Activated naive CD8-positive, alpha-beta T cell treated with anti-CD3 and anti-CD28 coated beads for 36 hours (primary cell): Measurements from ENCODE around the gene TOPBP1. TPM values are rescaled to one million over a fixed set of nuclear protein-coding genes. Genes with fewer than 3 reads are reported as not detected.

ENCODE experiments used
- DNase-seq: peaks from one replicate; pipeline ENCODE4 v3.0.0; 2021
- H3K27ac Mint-ChIP-seq: one replicate; pipeline ENCODE4 v1.8.0; 2022; ENCODE audit warnings: mild to moderate bottlenecking, moderate library complexity, mixed read lengths
- H3K27me3 Mint-ChIP-seq: one replicate; pipeline ENCODE4 v1.8.0; 2022; ENCODE audit warnings: mild to moderate bottlenecking, mixed read lengths
- H3K36me3 Mint-ChIP-seq: one replicate; pipeline ENCODE4 v1.8.0; 2021; ENCODE audit warnings: mild to moderate bottlenecking, mixed read lengths
- H3K4me1 Mint-ChIP-seq: one replicate; pipeline ENCODE4 v1.8.0; 2021; ENCODE audit warnings: mixed read lengths
- H3K4me3 Mint-ChIP-seq: one replicate; pipeline ENCODE4 v1.8.0; 2022; ENCODE audit warnings: mild to moderate bottlenecking, moderate library complexity, mixed read lengths
- H3K9me3 Mint-ChIP-seq: one replicate; pipeline ENCODE4 v1.8.0; 2022; ENCODE audit warnings: mixed read lengths
- total RNA-seq, 2 experiments: library from RNA; stranded (reverse); gene quantifications; one replicate each; pipeline ENCODE4 v1.2.3, GENCODE V29; 2021

Gene TOPBP1
- total RNA-seq, 2 experiments from 2014 or later, result 82.3 to 84.4 TPM

DNA sequence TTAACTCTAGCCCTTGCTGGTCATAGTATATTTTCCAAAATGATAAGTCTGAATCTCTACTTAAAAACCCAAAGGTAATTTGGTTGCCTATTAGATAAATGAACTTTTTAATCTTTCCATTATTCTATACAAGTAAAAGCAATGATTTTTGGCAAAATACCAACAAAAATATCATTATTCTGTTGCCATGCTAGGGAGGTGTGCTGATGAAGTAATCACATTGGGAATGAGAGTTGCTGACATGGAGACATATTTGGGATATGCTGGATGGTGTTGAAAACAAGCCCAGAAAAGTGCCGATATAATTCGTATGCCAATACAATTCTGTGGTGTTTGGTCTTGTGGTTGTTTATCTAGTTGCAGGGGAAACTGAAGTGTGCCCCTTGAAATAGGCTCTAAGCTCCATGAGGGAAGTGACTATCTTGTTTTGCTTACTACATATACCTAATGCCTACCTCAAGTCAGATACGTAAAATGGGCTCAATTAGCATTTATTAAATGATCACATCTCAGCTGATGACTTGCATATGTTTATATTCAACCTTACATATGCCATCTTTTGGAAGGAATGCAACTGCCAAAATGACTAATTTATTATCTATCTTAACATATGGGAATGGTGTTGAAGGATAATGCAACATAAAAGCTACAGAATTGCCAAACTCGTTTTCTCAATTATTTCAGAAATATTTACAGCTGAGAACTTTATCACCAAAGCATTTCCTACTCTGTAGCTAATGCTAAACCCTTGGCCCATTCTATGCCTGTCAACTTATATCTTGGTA lies 5.8 kb downstream of the TOPBP1 start:
- no peaks in the 10 kb centered on the region for H3K27me3 Mint-ChIP-seq
- H3K36me3 Mint-ChIP-seq, result peaks cover 40% of the 10 kb centered on the region
- H3K4me3 Mint-ChIP-seq, result no peak overlapping the region
- H3K9me3 Mint-ChIP-seq, result no peaks in the 10 kb centered on the region
- peaks cover 20% of the 10 kb centered on the region for H3K4me1 Mint-ChIP-seq
- no peak overlapping the region for H3K27ac Mint-ChIP-seq
- DNase-seq, result no peak

DNA sequence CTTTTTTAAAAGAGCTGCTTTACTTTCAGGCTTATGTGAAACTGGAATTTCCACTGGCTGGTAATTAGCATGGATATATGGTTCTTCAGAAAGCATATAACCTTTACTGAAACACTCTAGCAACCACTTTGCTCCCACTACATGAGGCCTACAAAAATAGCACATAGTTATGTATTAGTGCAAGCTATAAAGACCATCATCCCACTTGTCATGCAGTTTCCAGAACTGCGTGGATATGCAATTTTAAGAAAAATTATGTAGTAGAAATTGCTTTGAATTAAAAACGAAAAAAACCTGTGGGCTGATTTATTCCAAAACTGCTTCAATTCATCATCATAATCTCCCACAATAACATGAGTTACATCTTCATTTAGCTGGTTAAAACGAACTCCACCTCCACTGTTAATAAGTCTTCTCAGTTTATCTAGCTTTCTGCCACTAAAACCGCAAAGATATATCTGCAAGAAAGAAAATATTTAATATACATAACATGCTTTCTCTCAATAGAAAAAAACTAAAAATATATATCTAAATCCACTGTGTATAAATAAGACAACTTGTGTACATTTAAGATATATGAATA lies 12.2 kb downstream of the TOPBP1 start:
- Mint-ChIP-seq H3K27ac (no peak overlapping the region), H3K27me3 (no peaks in the 10 kb centered on the region), H3K9me3 (no peaks in the 10 kb centered on the region), H3K36me3 (peaks cover 25% of the 10 kb centered on the region), H3K4me3 (no peak overlapping the region), H3K4me1 (peaks cover 6% of the 10 kb centered on the region)
- no peak for DNase-seq

DNA sequence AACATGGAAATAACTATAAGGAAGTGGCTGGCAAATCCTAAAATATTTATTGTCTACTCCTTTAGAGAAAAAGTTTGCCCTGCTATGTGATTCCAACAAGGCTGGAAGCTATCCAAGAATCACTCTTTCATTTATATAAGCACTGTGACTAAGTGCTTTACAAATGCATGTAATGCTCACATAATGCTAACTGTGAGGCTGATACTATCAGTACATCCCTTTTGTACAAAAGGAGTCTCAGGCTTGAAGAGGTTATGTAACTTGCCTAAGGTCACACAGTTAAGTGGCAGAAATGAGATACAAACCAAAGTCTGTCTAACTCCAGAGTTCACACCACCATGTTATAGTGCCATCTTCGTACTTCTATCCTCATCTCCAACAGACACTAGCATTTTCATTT lies 17.0 kb downstream of the TOPBP1 start:
- no peak for DNase-seq
- no peaks in the 10 kb centered on the region for H3K9me3 Mint-ChIP-seq
- peaks cover 50% of the 10 kb centered on the region for H3K36me3 Mint-ChIP-seq
- H3K27me3 Mint-ChIP-seq, result no peaks in the 10 kb centered on the region
- no peak overlapping the region for H3K4me3 Mint-ChIP-seq
- H3K4me1 Mint-ChIP-seq, result peaks cover 4% of the 10 kb centered on the region
- H3K27ac Mint-ChIP-seq, result no peak overlapping the region

DNA sequence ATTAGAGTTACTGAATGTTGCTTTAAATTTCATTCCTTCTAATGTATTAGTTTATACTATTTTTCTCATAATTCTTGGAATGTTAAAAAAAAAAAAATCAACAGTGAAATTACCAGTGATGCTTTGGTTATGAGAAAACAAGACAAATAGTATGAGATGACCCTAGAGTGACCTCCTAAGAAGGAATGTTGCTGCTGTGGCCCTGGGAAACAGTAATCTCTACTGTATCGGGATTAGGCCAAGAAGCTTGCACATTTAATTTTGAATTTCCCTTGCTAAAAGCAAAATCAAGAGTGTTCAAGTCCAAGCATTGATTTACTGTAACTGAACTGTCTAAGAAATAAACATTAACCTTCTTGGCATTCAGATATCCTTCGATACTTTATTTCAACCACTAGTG lies 18.1 kb downstream of the TOPBP1 start:
- H3K4me3 Mint-ChIP-seq, result no peak overlapping the region
- no peaks in the 10 kb centered on the region for H3K4me1 Mint-ChIP-seq
- H3K9me3 Mint-ChIP-seq, result no peaks in the 10 kb centered on the region
- DNase-seq, result no peak
- H3K27me3 Mint-ChIP-seq, result no peaks in the 10 kb centered on the region
- no peak overlapping the region for H3K27ac Mint-ChIP-seq
- H3K36me3 Mint-ChIP-seq, result peaks cover 56% of the 10 kb centered on the region

DNA sequence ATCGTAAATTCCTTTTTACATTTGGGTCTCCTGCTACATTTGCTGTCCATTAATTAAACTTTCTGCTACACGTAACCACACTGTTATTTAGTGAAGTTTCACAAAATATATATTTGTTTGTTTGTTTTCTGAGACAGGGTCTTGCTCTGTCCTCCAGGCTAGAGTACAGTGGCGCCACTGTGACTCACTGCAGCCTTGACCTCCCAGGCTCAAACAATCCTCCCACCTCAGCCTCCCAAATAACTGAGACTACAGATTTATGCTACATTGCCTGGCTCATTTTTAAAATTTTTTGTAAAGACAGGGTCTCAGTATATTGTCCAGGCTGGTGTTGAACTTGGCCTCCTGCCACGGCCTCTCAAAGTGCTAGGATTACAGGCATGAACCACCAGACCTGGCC lies 20.5 kb downstream of the TOPBP1 start:
- H3K27me3 Mint-ChIP-seq, result no peaks in the 10 kb centered on the region
- no peak overlapping the region for H3K27ac Mint-ChIP-seq
- H3K9me3 Mint-ChIP-seq, result no peaks in the 10 kb centered on the region
- DNase-seq, result no peak
- H3K4me1 Mint-ChIP-seq, result no peaks in the 10 kb centered on the region
- H3K36me3 Mint-ChIP-seq, result peaks cover 53% of the 10 kb centered on the region
- H3K4me3 Mint-ChIP-seq, result no peak overlapping the region

DNA sequence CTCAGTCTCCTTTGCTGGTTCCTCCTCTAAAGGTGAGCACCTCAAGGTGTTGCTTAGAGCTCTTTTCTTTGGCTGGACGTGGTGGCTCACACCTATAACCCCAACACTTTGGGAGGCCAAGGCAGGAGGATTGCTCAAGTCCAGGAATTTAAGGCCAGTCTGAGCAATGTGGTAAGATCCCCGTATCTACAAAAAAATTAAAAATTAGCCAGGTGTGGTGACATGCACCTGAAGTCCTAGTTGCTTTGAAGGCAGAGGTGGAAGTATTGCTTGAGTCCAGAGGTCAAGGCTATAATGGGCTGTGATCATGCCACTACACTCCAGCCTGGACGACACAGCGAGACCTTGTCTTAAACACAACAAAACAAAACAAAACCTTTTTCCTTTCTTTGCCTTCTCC lies 28.3 kb downstream of the TOPBP1 start:
- Mint-ChIP-seq H3K4me1 (peaks cover 5% of the 10 kb centered on the region), H3K4me3 (no peak overlapping the region), H3K9me3 (no peaks in the 10 kb centered on the region), H3K27ac (no peak overlapping the region), H3K27me3 (no peaks in the 10 kb centered on the region), H3K36me3 (peaks cover 45% of the 10 kb centered on the region)
- DNase-seq, result no peak

DNA sequence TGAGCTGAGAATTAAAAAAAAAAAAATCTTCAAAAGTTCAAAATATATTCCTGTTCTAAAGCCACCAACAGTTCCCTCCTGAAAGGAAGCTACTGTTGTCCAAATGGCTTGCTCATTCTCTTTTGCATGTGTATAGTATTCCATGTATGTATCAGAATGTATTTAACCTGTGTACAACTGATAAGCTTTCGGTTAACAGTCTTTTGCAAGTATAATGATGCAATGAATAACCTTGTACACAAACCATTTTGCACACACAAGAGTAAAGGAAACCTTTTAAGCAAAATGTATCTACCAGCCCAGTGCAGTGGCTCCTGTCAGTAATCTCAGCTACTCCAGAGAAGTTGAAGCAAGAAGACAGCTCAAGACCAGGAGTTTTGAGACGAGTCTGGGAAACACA lies 32.6 kb downstream of the TOPBP1 start:
- no peak overlapping the region for H3K4me3 Mint-ChIP-seq
- no peaks in the 10 kb centered on the region for H3K27me3 Mint-ChIP-seq
- H3K4me1 Mint-ChIP-seq, result peaks cover 6% of the 10 kb centered on the region
- H3K27ac Mint-ChIP-seq, result no peak overlapping the region
- DNase-seq, result no peak
- no peaks in the 10 kb centered on the region for H3K9me3 Mint-ChIP-seq
- peaks cover 39% of the 10 kb centered on the region for H3K36me3 Mint-ChIP-seq

DNA sequence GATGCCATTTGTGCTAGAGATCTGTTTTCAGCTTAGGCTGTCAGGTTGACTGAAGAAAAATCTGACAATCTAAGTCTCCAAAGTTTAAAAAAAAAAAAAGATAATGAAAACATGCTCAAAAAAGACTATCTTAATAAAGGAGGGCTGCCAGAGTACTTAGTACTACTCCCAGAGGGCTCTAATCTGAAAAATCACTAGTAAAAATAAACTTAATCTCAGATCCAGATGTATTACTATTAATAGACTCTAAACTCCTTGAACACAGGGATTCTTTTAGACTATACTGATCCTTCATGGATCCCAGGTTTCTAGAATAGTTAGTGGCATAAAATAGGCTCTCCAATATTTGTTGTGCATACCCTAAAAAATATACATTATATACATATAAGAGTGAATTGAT lies 34.0 kb downstream of the TOPBP1 start:
- peaks cover 31% of the 10 kb centered on the region for H3K36me3 Mint-ChIP-seq

DNA sequence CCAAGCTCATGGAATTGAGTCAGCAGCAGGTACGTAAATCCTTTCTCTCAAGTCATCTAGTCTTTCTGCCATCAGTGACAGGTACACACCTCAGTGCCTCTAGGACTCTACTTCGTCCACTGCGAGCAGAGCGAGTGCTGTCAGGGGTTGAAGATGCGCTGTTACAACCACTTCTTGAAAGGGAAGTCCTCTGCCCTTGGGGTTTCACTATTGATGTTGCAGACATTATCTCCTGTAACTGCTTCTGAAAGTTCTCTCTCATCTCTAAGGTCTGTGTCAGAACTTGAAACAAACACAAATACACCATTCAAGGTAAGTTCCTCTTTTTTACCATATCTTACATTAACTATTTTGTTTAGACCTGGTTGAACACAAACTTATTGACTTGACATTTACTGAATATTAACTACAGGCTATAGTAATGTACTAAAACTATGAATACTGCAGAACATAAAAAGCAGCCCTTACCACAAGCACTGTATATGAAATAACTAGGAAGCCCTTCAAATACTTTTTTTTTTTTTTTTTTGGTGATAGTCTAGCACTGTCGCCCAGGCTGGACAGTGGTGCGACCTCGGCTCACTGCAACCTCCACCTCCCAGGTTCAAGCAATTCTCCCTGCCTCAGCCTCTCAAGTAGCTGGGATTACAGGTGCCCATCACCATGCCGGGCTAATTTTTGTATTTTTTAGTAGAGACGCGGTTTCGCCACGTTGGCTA lies 41.5 kb downstream of the TOPBP1 start:
- Mint-ChIP-seq H3K4me1 (peaks cover 1% of the 10 kb centered on the region), H3K27ac (no peak overlapping the region), H3K9me3 (no peaks in the 10 kb centered on the region), H3K36me3 (peaks cover 39% of the 10 kb centered on the region), H3K4me3 (no peak overlapping the region), H3K27me3 (no peaks in the 10 kb centered on the region)
- DNase-seq, result no peak

More for the DNA sequence above, 34.0 kb downstream of the TOPBP1 start:
- Mint-ChIP-seq H3K27me3 (no peaks in the 10 kb centered on the region), H3K27ac (no peak overlapping the region), H3K4me3 (no peak overlapping the region), H3K4me1 (peaks cover 3% of the 10 kb centered on the region), H3K9me3 (no peaks in the 10 kb centered on the region)
- no peak for DNase-seq

DNA sequence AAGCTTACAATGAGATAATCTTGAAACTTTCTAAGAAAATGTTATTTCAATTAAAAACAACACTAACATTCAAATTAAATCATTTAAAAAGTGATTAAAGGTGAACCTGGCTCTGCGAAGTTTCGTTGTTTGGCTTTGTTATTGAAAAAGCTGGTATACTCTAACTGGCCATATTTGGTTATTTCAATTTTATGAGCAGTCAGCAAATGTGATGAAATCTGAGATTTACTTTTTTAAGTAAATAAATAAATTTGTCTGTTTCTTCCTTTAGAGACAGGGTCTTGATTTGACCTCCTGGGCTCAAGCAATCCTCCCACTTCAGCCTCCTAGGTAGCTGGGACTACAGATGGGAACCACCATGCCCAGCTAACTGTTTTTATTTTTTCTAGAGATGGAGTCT lies 50.2 kb downstream of the TOPBP1 start:
- DNase-seq, result no peak
- no peak overlapping the region for H3K27ac Mint-ChIP-seq
- H3K27me3 Mint-ChIP-seq, result no peaks in the 10 kb centered on the region
- no peaks in the 10 kb centered on the region for H3K9me3 Mint-ChIP-seq
- H3K4me3 Mint-ChIP-seq, result no peak overlapping the region
- peaks cover 1% of the 10 kb centered on the region for H3K4me1 Mint-ChIP-seq
- H3K36me3 Mint-ChIP-seq, result peaks cover 62% of the 10 kb centered on the region

DNA sequence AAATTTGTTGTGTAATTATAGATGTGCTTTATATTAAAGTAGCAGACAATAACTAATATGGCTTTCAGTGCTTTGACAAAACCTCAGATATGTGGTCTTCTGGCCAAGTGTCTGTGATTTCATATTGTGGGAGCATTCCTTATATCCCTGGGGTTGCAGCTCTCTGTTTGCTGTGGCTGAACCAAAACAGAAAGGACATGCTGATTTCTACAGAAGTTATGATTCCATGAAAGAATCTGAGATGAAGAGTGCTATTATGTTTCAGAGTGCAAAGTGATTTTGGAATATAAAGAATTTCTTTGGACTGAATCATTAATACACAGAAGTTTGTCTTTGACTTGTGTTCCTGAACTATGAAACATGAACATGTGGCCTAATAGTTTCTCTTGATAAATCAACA lies 51.7 kb downstream of the TOPBP1 start:
- H3K4me1 Mint-ChIP-seq, result no peaks in the 10 kb centered on the region
- no peak for DNase-seq
- no peaks in the 10 kb centered on the region for H3K9me3 Mint-ChIP-seq
- H3K4me3 Mint-ChIP-seq, result no peak overlapping the region
- peaks cover 58% of the 10 kb centered on the region for H3K36me3 Mint-ChIP-seq
- H3K27ac Mint-ChIP-seq, result no peak overlapping the region
- H3K27me3 Mint-ChIP-seq, result no peaks in the 10 kb centered on the region

DNA sequence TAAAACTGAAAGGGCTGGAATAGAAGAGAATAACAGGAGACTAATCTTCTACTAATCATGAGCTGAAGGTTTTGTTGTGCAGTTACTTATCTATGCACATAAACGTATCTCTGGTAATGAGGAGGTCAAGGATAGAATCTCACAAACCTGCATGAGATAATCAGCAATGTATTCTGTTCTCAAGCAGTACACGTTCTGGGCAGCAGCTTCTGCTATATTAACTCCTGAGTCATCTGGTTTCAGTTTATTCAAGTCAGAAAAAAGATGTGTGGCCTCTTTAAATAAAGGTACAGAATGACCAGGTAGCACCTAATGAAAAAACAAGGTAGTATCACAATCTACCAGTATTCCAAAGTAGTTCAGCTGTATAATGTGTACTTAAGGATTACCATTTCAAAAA lies 53.4 kb downstream of the TOPBP1 start:
- no peak for DNase-seq
- no peaks in the 10 kb centered on the region for H3K9me3 Mint-ChIP-seq
- no peaks in the 10 kb centered on the region for H3K27me3 Mint-ChIP-seq
- H3K27ac Mint-ChIP-seq, result no peak overlapping the region
- H3K4me3 Mint-ChIP-seq, result no peak overlapping the region
- peaks cover 57% of the 10 kb centered on the region for H3K36me3 Mint-ChIP-seq
- H3K4me1 Mint-ChIP-seq, result no peaks in the 10 kb centered on the region

DNA sequence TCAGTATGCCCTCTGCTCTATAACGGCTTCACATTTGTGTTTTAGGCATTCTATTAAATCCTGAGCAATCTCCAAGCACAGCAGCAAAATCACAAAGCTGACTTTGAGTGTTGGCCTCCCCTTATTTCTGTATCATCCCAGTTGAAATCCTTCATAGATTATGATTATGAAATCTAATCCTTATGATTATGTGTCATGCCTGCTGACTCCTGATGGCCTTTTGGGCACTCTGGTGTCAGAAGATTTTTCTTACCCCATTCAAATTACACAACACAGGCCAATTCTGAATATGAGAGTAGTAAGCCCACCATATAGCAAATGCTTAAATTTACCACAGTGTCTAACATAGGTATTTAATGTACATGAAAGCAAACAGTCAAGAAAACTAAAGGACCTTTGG lies 53.9 kb downstream of the TOPBP1 start:
- Mint-ChIP-seq H3K9me3 (no peaks in the 10 kb centered on the region), H3K36me3 (peaks cover 54% of the 10 kb centered on the region), H3K4me3 (no peak overlapping the region), H3K27me3 (no peaks in the 10 kb centered on the region), H3K4me1 (no peaks in the 10 kb centered on the region), H3K27ac (no peak overlapping the region)
- DNase-seq, result no peak

DNA sequence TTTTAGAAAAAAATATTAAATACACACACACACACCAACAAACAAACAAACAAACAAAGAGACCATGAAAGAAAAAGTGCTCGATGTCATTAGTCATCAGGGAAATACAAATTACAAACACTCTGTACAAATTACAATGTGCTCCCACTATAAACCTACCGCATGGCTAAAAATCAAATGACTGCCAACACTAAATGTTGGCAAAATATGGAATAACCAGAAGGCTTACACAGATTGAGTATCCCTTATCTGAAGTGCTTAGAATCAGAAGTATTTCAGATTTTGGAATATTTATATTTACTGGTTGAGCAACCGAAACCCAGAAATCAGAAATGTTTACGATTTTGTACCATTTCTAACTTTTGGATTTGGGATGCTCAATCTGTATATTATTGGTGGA lies 54.8 kb downstream of the TOPBP1 start:
- no peaks in the 10 kb centered on the region for H3K27me3 Mint-ChIP-seq
- no peaks in the 10 kb centered on the region for H3K4me1 Mint-ChIP-seq
- H3K4me3 Mint-ChIP-seq, result no peak overlapping the region
- no peaks in the 10 kb centered on the region for H3K9me3 Mint-ChIP-seq
- no peak for DNase-seq
- no peak overlapping the region for H3K27ac Mint-ChIP-seq
- peaks cover 48% of the 10 kb centered on the region for H3K36me3 Mint-ChIP-seq

DNA sequence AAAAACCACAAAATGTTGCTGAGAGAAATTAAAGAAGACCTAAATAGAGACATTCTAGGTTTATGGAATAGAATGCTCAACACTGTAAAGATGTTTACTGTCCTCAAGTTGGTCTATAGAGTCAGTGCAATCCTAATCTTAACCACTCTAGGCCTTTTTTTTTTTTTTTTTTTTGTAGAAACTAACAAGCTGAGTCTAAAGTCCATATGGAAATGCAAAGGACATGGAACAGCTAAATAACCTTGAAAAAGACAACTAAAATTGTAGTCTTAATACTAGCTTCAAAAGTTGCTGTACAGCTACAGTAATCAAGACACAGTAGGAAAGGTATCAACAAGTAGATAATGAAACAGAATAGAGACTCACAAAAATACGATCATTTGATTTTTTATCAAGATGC lies 55.4 kb downstream of the TOPBP1 start:
- no peaks in the 10 kb centered on the region for H3K9me3 Mint-ChIP-seq
- no peaks in the 10 kb centered on the region for H3K27me3 Mint-ChIP-seq
- H3K27ac Mint-ChIP-seq, result no peak overlapping the region
- DNase-seq, result no peak
- no peaks in the 10 kb centered on the region for H3K4me1 Mint-ChIP-seq
- peaks cover 46% of the 10 kb centered on the region for H3K36me3 Mint-ChIP-seq
- H3K4me3 Mint-ChIP-seq, result no peak overlapping the region
